Naive thymus-derived CD4-positive, alpha-beta T cell (primary cell): ENCODE data around the gene TSSK6. TPM values are rescaled to one million over a fixed set of nuclear protein-coding genes. Genes with fewer than 3 reads are reported as not detected.

ENCODE experiments used
- ATAC-seq: fragments of 150-1000 bp; cut with Tn5 transposase; 2 replicates; pipeline ENCODE4 v1.10.0; 2021; ENCODE audit warnings: mild to moderate bottlenecking, moderate library complexity
- CTCF ChIA-PET: fragments of 350-600 bp; sonication (Branson Sonifier 250); formaldehyde crosslinking; loops from one replicate; lab custom pipeline; 2021; ENCODE audit warnings: antibody characterized with exemption; lab: Charles Lee
- POLR2A ChIA-PET: fragments of 350-600 bp; sonication (Branson Sonifier 250); formaldehyde crosslinking; loops from one replicate; lab custom pipeline; 2021; ENCODE audit warnings: antibody characterized with exemption, inconsistent platforms; lab: Charles Lee
- DNase-seq, 9 donors: peaks; one replicate each; pipeline versions ENCODE4 v3.0.0 to v3.0.0-alpha.2; 2020 to 2022; ENCODE audit warnings: mixed read lengths in 1 of 9
- H3K27ac ChIP-seq: one replicate; pipeline ENCODE4 v1.7.0; 2013; ENCODE audit warnings: mild to moderate bottlenecking, low read depth, low read length, moderate library complexity
- H3K27me3 ChIP-seq, 2 donors: one replicate each; pipeline ENCODE4 v1.7.0; 2013; ENCODE audit warnings: low read length in 2 of 2, mild to moderate bottlenecking in 2 of 2, moderate library complexity in 2 of 2; ENCODE audit not compliant: control insufficient read depth in 2 of 2, insufficient read depth in 2 of 2
- H3K36me3 ChIP-seq, 3 experiments: 1 replicate in 2 of 3; 2 replicates in 1 of 3; pipeline ENCODE4 v1.7.0; 2013; ENCODE audit warnings: low read length in 3 of 3, mild to moderate bottlenecking in 3 of 3, moderate library complexity in 1 of 3; ENCODE audit not compliant: insufficient read depth in 3 of 3, control insufficient read depth in 2 of 3
- H3K4me1 ChIP-seq, 2 donors: one replicate each; pipeline ENCODE4 v1.7.0; 2013; ENCODE audit warnings: low read length in 2 of 2, mild to moderate bottlenecking in 2 of 2, moderate library complexity in 1 of 2; ENCODE audit not compliant: control insufficient read depth in 2 of 2, insufficient read depth in 2 of 2
- H3K4me3 ChIP-seq: 2 replicates; pipeline ENCODE4 v1.7.0; 2013; ENCODE audit warnings: mild to moderate bottlenecking, low read length
- H3K9me3 ChIP-seq, 3 experiments: 1 replicate in 2 of 3; 2 replicates in 1 of 3; pipeline ENCODE4 v1.7.0; 2013; ENCODE audit warnings: low read length in 3 of 3; ENCODE audit not compliant: control insufficient read depth in 2 of 3
- H3K27ac Mint-ChIP-seq, 9 donors: one replicate each; pipeline ENCODE4 v1.8.0; 2020 to 2022; ENCODE audit warnings: mixed read lengths in 9 of 9, mild to moderate bottlenecking in 8 of 9, moderate library complexity in 5 of 9, inconsistent platforms in 2 of 9
- H3K27me3 Mint-ChIP-seq, 5 donors: one replicate each; pipeline ENCODE4 v1.8.0; 2021 to 2022; ENCODE audit warnings: mixed read lengths in 5 of 5, mild to moderate bottlenecking in 1 of 5
- H3K36me3 Mint-ChIP-seq, 5 donors: one replicate each; pipeline ENCODE4 v1.8.0; 2020 to 2022; ENCODE audit warnings: mixed read lengths in 5 of 5, mild to moderate bottlenecking in 3 of 5, inconsistent platforms in 1 of 5
- H3K4me1 Mint-ChIP-seq, 7 donors: one replicate each; pipeline ENCODE4 v1.8.0; 2020 to 2022; ENCODE audit warnings: mixed read lengths in 7 of 7, mild to moderate bottlenecking in 3 of 7, inconsistent platforms in 1 of 7
- H3K4me3 Mint-ChIP-seq, 10 donors: one replicate each; pipeline ENCODE4 v1.8.0; 2020 to 2022; ENCODE audit warnings: mild to moderate bottlenecking in 10 of 10, mixed read lengths in 10 of 10, moderate library complexity in 6 of 10, inconsistent platforms in 2 of 10
- H3K9me3 Mint-ChIP-seq, 11 donors: one replicate each; pipeline ENCODE4 v1.8.0; 2020 to 2022; ENCODE audit warnings: mixed read lengths in 11 of 11, mild to moderate bottlenecking in 4 of 11, inconsistent platforms in 1 of 11, moderate library complexity in 1 of 11
- intact Hi-C, 2 donors: fragments of 100-400 bp; cut with micrococcal nuclease; formaldehyde crosslinking; loops; one replicate each; pipeline ENCODE4 v1.15.1; 2023
- polyA plus RNA-seq, 2 donors: library from polyadenylated mRNA; unstranded; fragments of 300-500 nt; fragmentation: Illumina TruSeq; gene quantifications; one replicate each; pipeline ENCODE4 v1.2.3, GENCODE V29; 2021
- total RNA-seq, 6 experiments: library from RNA in 5 of 6; stranded (reverse) in 5 of 6; gene quantifications; 1 replicate in 5 of 6; 2 replicates in 1 of 6; pipeline ENCODE4 v1.2.3 and lab custom pipeline; 2021 to 2026

TSSK6 gene
- total and polyA plus RNA-seq, 7 experiments from 2014 or later: 1.4 to 11.3 (median 4.4) TPM

- H3K27me3 Mint-ChIP-seq: no peaks in the 10 kb centered on the region
- ATAC-seq (peak; percentile 96), DNase-seq (peak; percentile 88 to 98 (median 92))
- intact Hi-C loops: loop anchor here (1.0 to 5.0 kb wide), 7 partner anchors 27 to 1506 kb away; partner anchors contain the start of genes BORCS8 (in 2 of the 2), MAU2 (in 2 of the 2), RFXANK (in 2 of the 2) and SUGP1 (in 2 of the 2)
- H3K4me1 Mint-ChIP-seq: peaks cover 16 to 41% (median 26%) of the 10 kb centered on the region in 7 donors
- peaks cover 0 to 3% (median 0%) of the 10 kb centered on the region in 11 donors for H3K9me3 Mint-ChIP-seq
- peak within 1 kb of the TSS; percentile 96 for H3K4me3 ChIP-seq
- ChIA-PET CTCF (interaction anchor here (0.6 to 0.7 kb wide), 2 partner anchors 15 to 275 kb away, joined by 3 to 5 read pairs; no protein-coding TSS in a partner anchor), POLR2A (interaction anchor here (0.6 to 4.2 kb wide), 19 partner anchors 8 to 503 kb away, joined by 3 to 15 read pairs (median 4); partner anchors contain the start of genes ATP13A1, GATAD2A, LPAR2 and ZNF101)
- H3K36me3 ChIP-seq: peaks cover 0 to 25% (median 0%) of the 10 kb centered on the region in 3 experiments
- peak within 1 kb of the TSS; percentile 89 to 98 (median 95) for H3K4me3 Mint-ChIP-seq
- H3K27ac ChIP-seq: peak within 1 kb of the TSS; percentile 83
- peak within 1 kb of the TSS; percentile 89 to 98 (median 96) for H3K27ac Mint-ChIP-seq
- no peaks in the 10 kb centered on the region for H3K9me3 ChIP-seq
- H3K4me1 ChIP-seq: peaks cover 13 to 14% of the 10 kb centered on the region in 2 donors
- peaks cover 0 to 25% (median 7%) of the 10 kb centered on the region in 5 donors for H3K36me3 Mint-ChIP-seq
- H3K27me3 ChIP-seq: no peaks in the 10 kb centered on the region
Observed at GRCh38 chr19:19515642-19516519, 533 bp upstream of the TSSK6 start, which contains the start of gene NDUFA13. NDUFA13 (plus strand) TSS chr19:19516225; CDS start chr19:19516239, 14 bp downstream.

DNA sequence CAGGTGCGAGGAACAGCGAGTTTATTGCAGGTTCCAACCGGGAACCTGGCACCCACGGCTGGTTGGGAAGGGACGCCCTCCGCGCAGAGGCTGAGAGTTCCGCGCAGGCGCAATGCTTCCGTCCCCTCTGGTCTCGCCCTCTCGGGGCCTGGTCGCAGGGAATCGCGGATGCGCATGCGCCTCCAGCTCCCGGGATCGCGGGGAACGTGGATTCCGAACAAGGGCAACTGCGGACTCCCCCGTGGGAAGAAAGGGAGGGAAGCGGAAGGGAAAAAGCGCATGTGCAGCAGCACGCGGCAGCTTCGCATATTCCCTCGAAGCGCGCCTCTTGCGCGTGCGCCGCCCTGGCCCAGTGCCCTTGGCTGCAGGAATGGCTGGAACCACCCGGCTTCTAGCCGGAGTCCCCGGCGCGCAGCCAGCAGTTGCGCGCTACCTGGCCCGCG lies 1.1 kb downstream of the TSSK6 start:
- peaks cover 9 to 14% of the 10 kb centered on the region in 2 donors for H3K4me1 ChIP-seq
- ATAC-seq: no peak
- DNase-seq: no peak
- no peaks in the 10 kb centered on the region for H3K27me3 ChIP-seq
- intact Hi-C loops: no loop called here
- Mint-ChIP-seq H3K27ac (peak overlapping the region in 2 of 9 donors; percentile 29 to 59), H3K4me3 (peak overlapping the region in 9 of 10 donors; percentile 23 to 89 (median 59)), H3K36me3 (peaks cover 0 to 14% (median 2%) of the 10 kb centered on the region in 5 donors), H3K27me3 (no peaks in the 10 kb centered on the region), H3K4me1 (peaks cover 2 to 26% (median 13%) of the 10 kb centered on the region in 7 donors), H3K9me3 (peaks cover 0 to 5% (median 0%) of the 10 kb centered on the region in 11 donors)
- H3K27ac ChIP-seq: no peak overlapping the region
- ChIA-PET CTCF (no interaction called here), POLR2A (interaction anchor here (0.6 to 4.2 kb wide), 4 partner anchors 21 to 913 kb away, joined by 3 to 15 read pairs (median 4); partner anchors contain the start of gene GATAD2A)
- H3K4me3 ChIP-seq: no peak overlapping the region
- H3K36me3 ChIP-seq: peaks cover 0 to 11% (median 0%) of the 10 kb centered on the region in 3 experiments
- H3K9me3 ChIP-seq: no peaks in the 10 kb centered on the region

GRCh38 chr19:19513682-19514081 lies 1.7 kb downstream of the TSSK6 start:
- Histone ChIP-seq H3K9me3 (no peaks in the 10 kb centered on the region), H3K27me3 (no peaks in the 10 kb centered on the region), H3K4me1 (peaks cover 9 to 14% of the 10 kb centered on the region in 2 donors), H3K27ac (no peak overlapping the region), H3K4me3 (no peak overlapping the region), H3K36me3 (peaks cover 0 to 8% (median 0%) of the 10 kb centered on the region in 3 experiments)
- ATAC-seq: no peak
- CTCF ChIA-PET: no interaction called here
- POLR2A ChIA-PET: interaction anchor here (0.7 to 4.2 kb wide), 2 partner anchors 21 to 108 kb away, joined by 3 to 15 read pairs; partner anchors contain the start of gene GATAD2A
- H3K9me3 Mint-ChIP-seq: peaks cover 0 to 5% (median 0%) of the 10 kb centered on the region in 11 donors
- intact Hi-C loops: no loop called here
- H3K4me3 Mint-ChIP-seq: peak overlapping the region in 5 of 10 donors; percentile 16 to 89 (median 32)
- H3K36me3 Mint-ChIP-seq: peaks cover 0 to 12% (median 0%) of the 10 kb centered on the region in 5 donors
- H3K4me1 Mint-ChIP-seq: peaks cover 0 to 22% (median 12%) of the 10 kb centered on the region in 7 donors
- no peak for DNase-seq
- H3K27ac Mint-ChIP-seq: peak overlapping the region in 1 of 9 donors; percentile 21
- no peaks in the 10 kb centered on the region for H3K27me3 Mint-ChIP-seq

- ChIA-PET CTCF (no interaction called here), POLR2A (interaction anchor here (0.8 to 0.9 kb wide), 3 partner anchors 19 to 160 kb away, joined by 3 to 4 read pairs (median 3); no protein-coding TSS in a partner anchor)
- Mint-ChIP-seq H3K27ac (peak overlapping the region in 5 of 9 donors; percentile 23 to 65 (median 48)), H3K9me3 (peaks cover 0 to 3% (median 0%) of the 10 kb centered on the region in 11 donors), H3K36me3 (peaks cover 0 to 15% (median 3%) of the 10 kb centered on the region in 5 donors), H3K4me3 (no peak overlapping the region), H3K4me1 (peaks cover 0 to 4% (median 0%) of the 10 kb centered on the region in 7 donors), H3K27me3 (no peaks in the 10 kb centered on the region)
- DNase-seq (no peak), ATAC-seq (no peak)
- H3K27me3 ChIP-seq: no peaks in the 10 kb centered on the region
- H3K36me3 ChIP-seq: peaks cover 0 to 20% (median 0%) of the 10 kb centered on the region in 3 experiments
- H3K4me3 ChIP-seq: no peak overlapping the region
- intact Hi-C loops: no loop called here
- peaks cover 0 to 3% of the 10 kb centered on the region in 2 donors for H3K4me1 ChIP-seq
- no peaks in the 10 kb centered on the region for H3K9me3 ChIP-seq
- H3K27ac ChIP-seq: no peak overlapping the region
Observed at GRCh38 chr19:19510432-19510831, 4.9 kb downstream of the TSSK6 start.

DNA sequence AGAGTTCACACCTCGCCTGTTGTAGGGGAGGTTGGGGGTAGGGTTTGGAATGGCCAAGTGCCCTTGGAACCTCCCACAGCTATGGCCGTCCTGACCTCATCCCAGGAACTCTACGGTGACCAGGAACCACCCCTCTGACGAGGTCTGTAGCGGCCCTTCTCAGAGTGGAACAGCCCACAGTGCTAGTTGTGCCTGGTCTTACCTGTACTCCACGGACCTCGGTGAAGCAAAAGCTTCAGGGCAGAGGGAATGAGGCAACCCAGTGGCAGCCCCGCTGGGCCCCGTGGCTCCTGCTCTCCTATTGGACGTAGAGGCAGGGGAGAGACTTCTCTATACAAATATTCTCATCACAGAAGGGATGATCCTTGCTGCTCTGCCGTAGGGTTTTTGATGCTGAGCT lies 7.1 kb downstream of the TSSK6 start:
- CTCF ChIA-PET: no interaction called here
- Mint-ChIP-seq H3K36me3 (peaks cover 3 to 27% (median 5%) of the 10 kb centered on the region in 5 donors), H3K4me3 (no peak overlapping the region), H3K27me3 (no peaks in the 10 kb centered on the region), H3K27ac (peak overlapping the region in 4 of 9 donors; percentile 12 to 48 (median 38)), H3K4me1 (peaks cover 0 to 3% (median 0%) of the 10 kb centered on the region in 7 donors), H3K9me3 (peaks cover 0 to 3% (median 0%) of the 10 kb centered on the region in 11 donors)
- H3K27ac ChIP-seq: no peak overlapping the region
- no peaks in the 10 kb centered on the region for H3K27me3 ChIP-seq
- POLR2A ChIA-PET: interaction anchor here (0.7 to 1.3 kb wide), 2 partner anchors 8 to 103 kb away, joined by 3 read pairs; partner anchors contain the start of gene GATAD2A
- no peak for ATAC-seq
- no peaks in the 10 kb centered on the region for H3K4me1 ChIP-seq
- intact Hi-C loops: no loop called here
- H3K4me3 ChIP-seq: no peak overlapping the region
- no peaks in the 10 kb centered on the region for H3K9me3 ChIP-seq
- no peak for DNase-seq
- peaks cover 0 to 42% (median 4%) of the 10 kb centered on the region in 3 experiments for H3K36me3 ChIP-seq

GRCh38 chr19:19507354-19507753 lies 8.0 kb downstream of the TSSK6 start:
- Histone ChIP-seq H3K4me1 (no peaks in the 10 kb centered on the region), H3K36me3 (peaks cover 0 to 51% (median 11%) of the 10 kb centered on the region in 3 experiments), H3K4me3 (no peak overlapping the region), H3K27me3 (no peaks in the 10 kb centered on the region), H3K9me3 (no peaks in the 10 kb centered on the region), H3K27ac (no peak overlapping the region)
- no peaks in the 10 kb centered on the region for H3K27me3 Mint-ChIP-seq
- H3K36me3 Mint-ChIP-seq: peaks cover 3 to 34% (median 9%) of the 10 kb centered on the region in 5 donors
- ChIA-PET CTCF (no interaction called here), POLR2A (interaction anchor here (0.7 to 1.3 kb wide), 4 partner anchors 8 to 15 kb away, joined by 3 read pairs; partner anchors contain the start of gene TSSK6)
- intact Hi-C loops: no loop called here
- DNase-seq (no peak), ATAC-seq (peak; percentile 12)
- peaks cover 0 to 3% (median 0%) of the 10 kb centered on the region in 11 donors for H3K9me3 Mint-ChIP-seq
- H3K4me3 Mint-ChIP-seq: no peak overlapping the region
- H3K4me1 Mint-ChIP-seq: peaks cover 0 to 3% (median 0%) of the 10 kb centered on the region in 7 donors
- peak overlapping the region in 1 of 9 donors; percentile 45 for H3K27ac Mint-ChIP-seq
